ENCODE measurements around the gene FGB. TPM values are rescaled to one million over a fixed set of nuclear protein-coding genes. Genes with fewer than 3 reads are reported as not detected.

FGB gene
- total and polyA plus RNA-seq, 2 donors (not counting 1 experiment from before 2014, with no cell fraction given) = not detected

Small RNA genes within 50 kb of the gene (small RNA-seq; reads per million reads assigned to genes)
- gene RNU6-1285P (ENCODE audit: insufficient read length, low read depth, low replicate concordance) = not detected

Other genes with a start within 250 kb of the FGB start
- 0.02 and 0.27 TPM in 2 replicates for gene DCHS2, start 71.2 kb upstream of the FGB start, total RNA-seq
- 0.06 and 0.16 TPM in 2 replicates for gene DCHS2, start 71.2 kb upstream of the FGB start, polyA plus RNA-seq
- gene PLRG1, start 12.6 kb upstream of the FGB start, total RNA-seq = 77.3 and 79.0 TPM in 2 replicates
- 30.1 and 41.8 TPM in 2 replicates for gene PLRG1, start 12.6 kb upstream of the FGB start, polyA plus RNA-seq
- gene FGA, start 27.7 kb downstream of the FGB start, total RNA-seq = not detected in 2 replicates
- gene FGA, start 27.7 kb downstream of the FGB start, polyA plus RNA-seq = not detected in 2 replicates
- gene FGG, start 49.6 kb downstream of the FGB start, total RNA-seq = not detected in 2 replicates
- gene FGG, start 49.6 kb downstream of the FGB start, polyA plus RNA-seq = not detected in 2 replicates
- not detected in 2 replicates for gene LRAT, start 181.0 kb downstream of the FGB start, total RNA-seq
- gene LRAT, start 181.0 kb downstream of the FGB start, polyA plus RNA-seq = not detected in 2 replicates
- gene RBM46, start 218.3 kb downstream of the FGB start, total RNA-seq = not detected in 2 replicates
- gene RBM46, start 218.3 kb downstream of the FGB start, polyA plus RNA-seq = not detected in 2 replicates